NK-92 (cell line): ENCODE results near the gene LHX8.
"Not testable (repeated sequence)": the region's sequence is repeated elsewhere in the genome, so short reads cannot be mapped to it uniquely, and the experiment has no call there.

Source experiments
- DNase-seq: peaks from one replicate; lab custom pipeline; 2025; ENCODE audit not compliant: unreplicated experiment; lab: John Stamatoyannopoulos, UW

LHX8 gene

GRCh38 chr1:75133750-75134646, at the start of gene LHX8:
Gene LHX8 (plus strand): TSS chr1:75134388. CDS start chr1:75136615, 2,227 bp downstream.
- no peak for DNase-seq

DNA sequence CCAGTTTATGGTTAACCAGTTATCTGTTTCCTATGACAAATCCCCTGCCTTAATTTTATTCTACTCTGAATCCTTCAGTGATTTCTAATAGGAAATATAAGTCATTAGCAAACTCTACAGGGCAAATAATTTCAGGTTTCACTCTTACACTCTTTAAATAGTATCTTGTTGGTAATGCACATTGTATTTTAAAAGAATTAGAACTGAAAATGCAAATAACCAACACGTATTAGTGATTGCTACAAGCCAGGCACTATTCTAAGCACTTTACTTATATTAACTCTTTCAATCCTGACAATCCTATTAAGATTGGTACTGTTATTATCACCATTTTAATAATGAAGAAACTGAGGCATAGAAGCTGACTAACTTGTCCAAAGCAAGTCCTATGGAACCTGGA, 48.3 kb upstream of the LHX8 start:
- no peak for DNase-seq

GRCh38 chr1:75087278-75087677, 46.9 kb upstream of the LHX8 start:
- no peak for DNase-seq

DNA sequence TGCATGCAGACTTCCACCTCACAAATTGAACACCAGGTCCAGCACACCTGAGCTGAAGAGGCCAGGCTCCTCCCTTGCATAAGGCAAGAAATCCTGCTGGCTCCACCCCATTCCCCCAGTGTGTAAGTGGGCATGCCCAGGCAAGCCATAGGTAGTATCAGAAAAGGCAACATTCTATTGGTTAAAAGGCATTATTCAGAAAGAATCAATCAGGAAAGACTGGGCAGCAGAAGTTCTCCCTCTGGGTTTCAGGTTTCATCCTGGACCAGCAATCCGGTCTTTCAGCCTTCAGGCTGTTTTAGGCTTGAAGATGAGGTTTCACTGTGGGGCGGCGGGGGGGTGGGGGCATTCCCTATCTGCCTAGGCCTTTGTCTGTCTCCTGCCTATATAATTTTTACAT, 42.0 kb upstream of the LHX8 start:
- DNase-seq = no peak

GRCh38 chr1:75097654-75098053, 36.5 kb upstream of the LHX8 start:
- DNase-seq = no peak

DNA sequence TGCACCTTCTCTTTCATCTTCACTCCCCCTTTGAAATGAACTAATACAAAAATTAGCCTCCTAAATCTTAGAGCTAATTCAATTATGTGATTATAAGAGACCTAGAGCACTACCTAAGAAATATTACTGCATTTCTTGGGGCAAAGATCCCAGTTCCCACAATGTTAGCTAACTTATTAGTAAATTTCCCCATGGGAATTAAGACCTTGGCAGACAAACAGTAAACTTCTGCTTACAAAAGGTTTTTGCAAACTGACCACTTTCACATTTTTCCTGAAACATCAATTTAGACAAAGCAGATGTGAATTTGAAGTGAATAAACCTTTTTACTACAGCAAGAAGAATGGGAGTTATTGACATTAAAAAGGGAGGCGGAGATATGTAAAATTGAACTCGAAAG, 34.6 kb upstream of the LHX8 start:
- DNase-seq = no peak

DNA sequence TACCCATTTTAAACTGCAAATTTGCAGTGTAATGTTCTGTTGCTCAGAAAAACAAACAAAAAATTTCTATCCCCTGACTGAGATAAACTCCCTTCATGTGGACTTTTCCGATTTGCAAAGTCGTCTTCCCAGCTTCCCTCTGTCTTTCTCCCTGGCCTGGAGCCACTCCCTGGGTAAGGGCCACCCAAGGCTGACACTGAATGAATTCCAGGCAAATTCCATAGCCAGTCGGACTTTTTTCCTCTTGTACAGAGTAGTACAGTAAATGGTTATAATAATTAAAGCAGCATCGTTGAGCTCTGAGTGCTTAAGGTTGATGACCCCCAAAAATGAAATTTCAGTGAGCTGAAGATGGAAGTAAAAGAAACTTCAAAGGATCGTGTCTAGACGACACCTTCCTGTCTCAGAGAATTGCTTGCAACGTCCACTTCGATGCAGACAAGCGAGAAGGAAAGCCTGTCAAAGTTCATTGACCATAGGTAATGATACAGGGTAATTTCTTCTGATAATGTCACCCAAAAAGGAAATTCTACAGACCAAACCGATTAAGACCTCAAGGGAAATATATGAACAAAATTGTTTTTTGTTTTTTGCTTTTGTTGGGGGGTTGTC, 33.6 kb upstream of the LHX8 start:
- no peak for DNase-seq

GRCh38 chr1:75112362-75112951, 21.7 kb upstream of the LHX8 start:
- not testable (repeated sequence) for DNase-seq

GRCh38 chr1:75115654-75116053, 18.5 kb upstream of the LHX8 start:
- DNase-seq = no peak

DNA sequence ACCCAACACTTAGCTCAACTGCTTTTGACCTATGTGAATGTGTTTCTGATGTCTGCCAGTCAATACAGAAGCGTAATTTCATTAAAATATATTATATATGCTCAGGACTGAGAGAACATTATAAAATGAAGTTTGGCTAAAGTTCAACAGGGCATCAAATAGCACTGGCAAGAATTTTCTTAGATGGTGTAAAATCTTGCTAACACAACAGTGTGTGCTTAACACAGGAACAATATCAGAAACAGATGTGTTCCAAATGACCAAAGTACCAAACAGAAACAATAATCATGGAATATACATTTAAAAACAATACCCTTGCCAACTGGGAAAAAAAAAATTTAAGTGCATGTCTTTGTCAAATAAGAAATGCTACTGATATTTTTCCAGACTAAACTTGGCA, 10.4 kb upstream of the LHX8 start:
- no peak for DNase-seq

DNA sequence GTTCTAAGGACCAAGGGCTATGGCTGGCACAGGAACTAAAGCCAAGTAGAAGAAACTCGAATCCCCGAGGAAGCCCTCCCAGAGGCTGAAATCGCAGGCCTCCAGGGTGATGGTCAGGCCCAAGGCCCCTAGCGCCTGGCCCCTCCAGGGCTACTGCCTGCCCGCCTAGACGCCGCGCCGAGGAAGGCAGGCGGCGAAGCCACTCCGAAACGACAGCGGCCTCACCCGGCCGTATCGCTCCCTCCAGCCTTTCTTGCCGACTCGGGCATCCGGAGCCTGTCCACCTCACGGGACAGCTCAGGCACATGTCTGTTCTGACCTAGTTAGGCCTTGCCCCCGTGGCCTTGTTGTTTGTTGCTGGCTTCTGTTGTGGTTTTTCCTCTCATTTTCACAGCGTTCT, 9.7 kb upstream of the LHX8 start:
- no peak for DNase-seq

- DNase-seq = no peak
Observed at GRCh38 chr1:75125161-75125726, 8.9 kb upstream of the LHX8 start.

- DNase-seq = no peak
Observed at GRCh38 chr1:75126611-75127101, 7.5 kb upstream of the LHX8 start.

DNA sequence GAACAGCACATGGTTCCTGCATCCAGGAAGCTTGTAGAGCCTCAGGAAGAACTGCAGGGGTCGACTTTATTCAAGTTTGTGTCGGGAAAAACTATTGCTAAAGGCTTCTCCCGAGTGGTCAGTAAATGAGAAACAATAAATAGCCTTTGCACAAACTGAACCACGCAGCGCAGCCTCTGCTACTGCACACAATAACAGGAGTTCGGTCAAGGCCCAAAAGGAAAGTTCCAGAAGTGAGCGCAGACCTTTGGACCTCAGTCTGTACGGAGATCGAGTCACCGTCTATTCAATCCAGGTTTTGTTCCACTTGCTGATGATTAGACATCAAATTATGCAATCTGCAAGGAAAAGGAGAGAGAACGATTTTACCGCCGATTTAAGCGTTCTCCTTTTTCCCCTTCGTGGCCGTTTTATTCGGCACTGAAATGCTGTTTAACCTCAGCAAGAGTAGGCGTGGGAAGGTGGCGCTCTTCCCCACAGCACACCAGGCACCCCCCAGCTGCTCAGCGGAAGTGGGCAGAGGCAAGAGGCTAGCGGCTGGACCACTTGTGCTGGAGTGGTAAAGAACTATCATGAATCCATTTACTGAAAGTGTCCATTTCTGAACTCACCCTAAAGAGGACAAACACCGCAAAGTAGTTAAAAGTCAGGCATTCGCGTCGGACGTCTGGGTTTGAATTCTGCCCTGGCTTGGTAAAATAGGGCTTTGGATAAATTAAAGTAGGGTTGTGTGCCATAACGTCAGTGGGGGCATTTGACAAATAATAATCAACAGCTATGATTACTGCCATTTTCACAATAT, 6.1 kb upstream of the LHX8 start:
- DNase-seq = no peak

GRCh38 chr1:75129660-75129982, 4.6 kb upstream of the LHX8 start:
- DNase-seq = no peak

GRCh38 chr1:75129983-75130789, 4.0 kb upstream of the LHX8 start:
- DNase-seq = no peak

GRCh38 chr1:75130865-75131564, 3.2 kb upstream of the LHX8 start:
- DNase-seq = no peak

DNA sequence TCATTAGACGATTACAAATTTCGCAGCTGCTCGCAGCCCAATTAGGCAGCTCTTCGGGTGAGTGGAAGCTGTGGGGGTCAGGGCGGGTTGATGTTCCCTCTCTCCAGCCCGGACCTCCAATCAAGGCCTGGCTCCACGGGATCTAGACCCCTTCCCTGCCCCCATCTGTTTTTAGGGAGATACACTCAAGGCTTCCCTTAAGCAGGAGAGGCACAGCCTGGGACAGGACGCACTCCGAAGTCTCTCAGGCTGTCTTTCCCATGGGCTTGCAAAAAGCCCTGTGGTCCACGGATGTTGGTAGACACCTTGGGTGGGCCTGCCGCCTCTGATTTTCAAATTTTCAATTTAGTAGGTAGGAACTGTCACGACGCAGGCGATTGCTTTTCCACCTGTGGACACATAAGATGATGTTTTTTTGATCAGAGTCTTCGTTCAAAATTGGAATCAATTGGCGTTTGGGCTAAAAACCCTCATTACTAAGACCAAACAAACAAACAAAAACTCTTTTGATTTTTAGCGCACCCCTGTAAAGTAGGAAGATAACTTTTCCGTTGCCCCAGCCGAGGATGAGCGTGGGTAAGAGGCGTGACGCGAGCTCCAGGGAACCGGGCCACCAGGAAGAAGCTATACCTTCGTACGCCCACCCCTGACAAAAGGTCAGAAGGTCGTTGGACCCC, 2.5 kb upstream of the LHX8 start:
- DNase-seq = no peak

DNA sequence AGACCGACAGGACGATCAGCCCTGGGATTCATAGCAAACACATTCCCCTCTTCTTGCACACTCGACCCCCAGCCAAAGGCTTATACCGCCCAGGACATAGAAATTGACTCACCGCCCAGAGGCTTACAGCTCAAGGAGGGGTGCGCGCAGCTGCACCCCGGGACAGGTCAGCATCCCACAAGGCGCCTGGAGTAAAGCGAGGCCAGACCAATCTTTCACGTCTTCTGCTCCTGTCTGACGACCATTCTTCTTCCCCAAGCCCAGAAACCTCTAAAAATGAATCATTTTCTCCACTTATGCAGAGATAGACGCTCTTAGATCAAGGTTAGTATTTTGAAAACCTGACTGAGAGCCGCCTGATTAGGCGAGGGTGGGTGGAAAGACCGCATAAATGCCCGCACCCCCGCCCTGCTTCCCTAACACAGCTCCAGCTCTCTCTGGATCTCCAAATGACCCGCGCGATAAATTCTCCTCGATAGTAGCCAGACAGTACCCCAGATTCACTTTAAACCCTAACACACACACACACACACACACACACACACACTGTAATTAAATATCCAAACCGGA, 1.9 kb upstream of the LHX8 start:
- DNase-seq = no peak
